PFSK-1 (cell line): ENCODE data around the gene GPD2.

Experiments used
- FOXP2 ChIP-seq: optimal IDR thresholded peaks from 2 replicates; pipeline ENCODE3; 2011; ENCODE audit warnings: borderline replicate concordance, control low read depth, inconsistent platforms; ENCODE audit not compliant: insufficient read depth; ENCODE audit errors: extremely low read length, extremely low read depth
- POLR2AphosphoS5 ChIP-seq: IDR thresholded peaks from 2 replicates; pipeline ENCODE4 v1.6.1; 2012; ENCODE audit warnings: low read depth, mild to moderate bottlenecking, control low read depth, low read length, moderate library complexity
- REST ChIP-seq, 2 experiments: IDR thresholded peaks; 2 replicates each; pipeline versions ENCODE4 v1.6.1 to v1.8.0; 2011 to 2012; ENCODE audit warnings: low read depth in 2 of 2, low read length in 2 of 2, control low read depth in 1 of 2, inconsistent platforms in 1 of 2, mild to moderate bottlenecking in 1 of 2, moderate library complexity in 1 of 2; ENCODE audit not compliant: insufficient read depth in 1 of 2
- SIN3A ChIP-seq: IDR thresholded peaks from 2 replicates; pipeline ENCODE4 v1.6.1; 2012; ENCODE audit warnings: mild to moderate bottlenecking, low read length, moderate library complexity, borderline replicate concordance; ENCODE audit not compliant: insufficient read depth
- TAF1 ChIP-seq: IDR thresholded peaks from 2 replicates; pipeline ENCODE4 v1.6.1; 2012; ENCODE audit warnings: low read length, control low read depth, borderline replicate concordance; ENCODE audit not compliant: insufficient read depth

Gene GPD2

DNA sequence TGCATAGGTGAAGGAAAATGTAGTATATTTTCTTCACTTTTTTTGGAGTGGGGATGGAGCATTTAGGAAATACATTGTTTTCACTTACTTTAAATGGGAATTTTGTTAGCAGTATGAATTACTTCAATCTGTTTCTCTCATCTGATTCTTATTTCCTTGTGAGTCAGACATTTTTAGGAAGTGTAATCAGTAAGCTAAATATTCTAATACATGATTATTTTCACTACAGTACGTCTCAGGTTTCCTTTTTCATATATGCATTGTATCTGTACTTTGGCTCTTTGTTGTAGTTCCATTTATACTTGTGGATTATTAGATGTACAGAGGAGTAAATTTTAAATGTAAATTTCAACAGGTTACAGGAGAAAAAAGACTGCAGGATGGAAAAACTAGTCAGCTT, 27.9 kb downstream of the GPD2 start:
- TF ChIP-seq SIN3A (no peak), POLR2AphosphoS5 (no peak), REST (IDR thresholded peaks at IDR 0.05; ENCODE audit: insufficient read depth in 1 of 2, low read depth in 2 of 2, low read length in 2 of 2) (no peak), FOXP2 (no peak), TAF1 (no peak)

- no peak for TF ChIP-seq SIN3A
- no peak for TF ChIP-seq REST (IDR thresholded peaks at IDR 0.05; ENCODE audit: insufficient read depth in 1 of 2, low read depth in 2 of 2, low read length in 2 of 2)
- no peak for TF ChIP-seq POLR2AphosphoS5
- TF ChIP-seq TAF1 = no peak
- no peak for TF ChIP-seq FOXP2
Observed at GRCh38 chr2:156465573-156465972, 29.4 kb downstream of the GPD2 start.

GRCh38 chr2:156466739-156467405, 30.7 kb downstream of the GPD2 start:
- TF ChIP-seq POLR2AphosphoS5 (no peak), TAF1 (no peak), SIN3A (no peak), FOXP2 (no peak), REST (IDR thresholded peaks at IDR 0.05; ENCODE audit: insufficient read depth in 1 of 2, low read depth in 2 of 2, low read length in 2 of 2) (no peak)

GRCh38 chr2:156470975-156471583, 34.9 kb downstream of the GPD2 start:
- no peak for TF ChIP-seq REST (IDR thresholded peaks at IDR 0.05; ENCODE audit: insufficient read depth in 1 of 2, low read depth in 2 of 2, low read length in 2 of 2)
- TF ChIP-seq TAF1 = no peak
- TF ChIP-seq SIN3A = no peak
- TF ChIP-seq FOXP2 = no peak
- TF ChIP-seq POLR2AphosphoS5 = no peak
